Pancreas (tissue), 10 donors: ENCODE results near the gene HOXD10. TPM values are rescaled to one million over a fixed set of nuclear protein-coding genes. Genes with fewer than 3 reads are reported as not detected.
A peak's percentile ranks its signal among the peaks of the same experiment; 100 is the strongest.

Source experiments
- ATAC-seq, 4 donors: fragments of 200-7000 bp; cut with Tn5 transposase; one replicate each; pipeline versions ENCODE4 v1.8.0 to v1.9.1; 2020; ENCODE audit warnings: mild to moderate bottlenecking in 4 of 4, moderate library complexity in 4 of 4
- DNase-seq, 6 donors: peaks; one replicate each; pipeline ENCODE4 v3.0.0-alpha.2; 2020
- FAIRE-seq: peaks from 2 replicates; lab custom pipeline; 2012; peaks lifted over from hg19 to GRCh38; lab: Jason Lieb, UNC
- H3K27ac ChIP-seq, 4 donors: fragments of 200-600 bp; sonication (generic); 1 replicate in 3 of 4; 2 replicates in 1 of 4; pipeline versions ENCODE4 v1.5.0 to v1.8.0; 2020
- H3K27me3 ChIP-seq, 4 donors: fragments of 200-600 bp; one replicate each; pipeline ENCODE4 v1.8.0; 2021
- H3K36me3 ChIP-seq, 3 donors: fragments of 200-600 bp; sonication (generic) in 1 of 3; one replicate each; pipeline versions ENCODE4 v1.5.0 to v1.8.0; 2020 to 2021
- H3K4me1 ChIP-seq, 3 donors: fragments of 200-600 bp; one replicate each; pipeline ENCODE4 v1.8.0; 2021
- H3K4me3 ChIP-seq, 4 donors: fragments of 200-600 bp; sonication (generic) in 2 of 4; one replicate each; pipeline versions ENCODE4 v1.5.0 to v1.8.0; 2020 to 2021
- H3K9me3 ChIP-seq, 4 donors: fragments of 200-600 bp; one replicate each; pipeline ENCODE4 v1.8.0; 2021
- CTCF ChIP-seq, 4 donors: fragments of 200-600 bp; sonication (generic) in 3 of 4; IDR thresholded peaks; one replicate each; pipeline versions ENCODE4 v1.5.0 to v1.8.0; 2021; ENCODE audit warnings: antibody characterized with exemption in 4 of 4
- WGBS, 2 donors: extraction: QIAGEN DNeasy Blood & Tissue Kit; methylation state at CpG; one replicate each; pipeline ENCODE4 v1.1.7; 2013; 5-methylcytosine and 5-hydroxymethylcytosine counted together
- intact Hi-C, 3 donors: fragments of 100-400 bp; cut with DNase I; formaldehyde crosslinking; loops; one replicate each; pipeline versions ENCODE4 v1.11.1 to v1.14.2; 2022
- polyA plus RNA-seq, 2 donors: library from polyadenylated mRNA; stranded (reverse); fragments of 200-250 nt; gene quantifications; one replicate each; pipeline ENCODE4 v1.2.3, GENCODE V29; 2013
- total RNA-seq, 6 donors: library from RNA; stranded (reverse); fragmentation: NEBNext Ultra II Directional in 4 of 6; extraction: Animal tissue kit (Norgen Biotek cat#: 25700) in 4 of 6; gene quantifications; one replicate each; pipeline versions ENCODE4 v1.2.1 to v1.2.4, GENCODE V29; 2021 to 2023
- donor health status: healthy with polysubstance abuse.
- donor health status: DM: no; HTN: no; CAD: no; lungs with moderate emphysema.
- donor health status: DM: no; HTN: no; CAD: no.
- donor health status: control.
- donor health status: control.
- donor health status: Bipolar disorder and iron deficiency.
- donor health status: DM: yes; HTN: yes; CAD: no.
- donor health status: DM: no; HTN: no; CAD: no.
- donor health status: DM: no; HTN: no; CAD: no.
- donor health status: DM: yes; HTN: yes; CAD: no.

HOXD10 gene
- total and polyA plus RNA-seq, 8 donors, result not detected

GRCh38 chr2:176122683-176123410 is 6.3 kb downstream of the HOXD10 start, which contains the start of gene HOXD9:
TSS of gene HOXD9 (plus strand) at chr2:176122719. CDS start at chr2:176122769, 50 bp downstream.
- WGBS, 2 donors, result 4 to 5% methylated on average over 39 to 84 of the region's 84 CpGs
- H3K27ac ChIP-seq, result no peak within 1 kb of the TSS

GRCh38 chr2:176123411-176124109 is 7.0 kb downstream of the HOXD10 start:
- Histone ChIP-seq H3K4me1 (peaks cover 0 to 5% (median 0%) of the 10 kb centered on the region in 3 donors), H3K27ac (no peak overlapping the region), H3K9me3 (no peaks in the 10 kb centered on the region), H3K27me3 (peaks cover 0 to 91% (median 39%) of the 10 kb centered on the region in 4 donors), H3K4me3 (peak overlapping the region in 1 of 4 donors; percentile 43), H3K36me3 (no peaks in the 10 kb centered on the region)
- TF ChIP-seq CTCF (IDR thresholded peaks at IDR 0.05), result no peak
- ATAC-seq (no peak), DNase-seq (no peak), FAIRE-seq (no peak)
- WGBS, 2 donors, result 5 to 7% methylated on average over 40 of the region's 40 CpGs
- intact Hi-C loops, result loop anchor here in 2 of 3 donors (10.0 kb wide), 3 partner anchors 521 to 1021 kb away; no protein-coding TSS in a partner anchor

More at GRCh38 chr2:176122683-176123410, 6.3 kb downstream of the HOXD10 start, which contains the start of gene HOXD9:
- intact Hi-C loops, result loop anchor here in 2 of 3 donors (10.0 kb wide), 3 partner anchors 522 to 1022 kb away; no protein-coding TSS in a partner anchor
- TF ChIP-seq CTCF (IDR thresholded peaks at IDR 0.05), result no peak
- peaks cover 0 to 5% (median 0%) of the 10 kb centered on the region in 3 donors for H3K4me1 ChIP-seq
- no peak for FAIRE-seq
- DNase-seq, result peak in 2 of 6 donors; percentile 67 to 83
- no peaks in the 10 kb centered on the region for H3K36me3 ChIP-seq
- ATAC-seq, result peak in 3 of 4 donors; percentile 25 to 59 (median 57)
- peaks cover 0 to 91% (median 37%) of the 10 kb centered on the region in 4 donors for H3K27me3 ChIP-seq
- H3K9me3 ChIP-seq, result no peaks in the 10 kb centered on the region
- peak within 1 kb of the TSS in 3 of 4 donors; percentile 0 to 43 (median 10) for H3K4me3 ChIP-seq

GRCh38 chr2:176124110-176124946 is 7.8 kb downstream of the HOXD10 start:
- TF ChIP-seq CTCF (IDR thresholded peaks at IDR 0.05), result no peak
- no peaks in the 10 kb centered on the region for H3K36me3 ChIP-seq
- H3K27ac ChIP-seq, result no peak overlapping the region
- no peak overlapping the region for H3K4me3 ChIP-seq
- peaks cover 0 to 5% (median 0%) of the 10 kb centered on the region in 3 donors for H3K4me1 ChIP-seq
- peaks cover 0 to 91% (median 38%) of the 10 kb centered on the region in 4 donors for H3K27me3 ChIP-seq
- no peak for ATAC-seq
- DNase-seq, result no peak
- 7 to 9% methylated on average over 34 of the region's 34 CpGs for WGBS, 2 donors
- intact Hi-C loops, result loop anchor here in 2 of 3 donors (10.0 kb wide), 3 partner anchors 520 to 1020 kb away; no protein-coding TSS in a partner anchor
- no peak for FAIRE-seq
- H3K9me3 ChIP-seq, result no peaks in the 10 kb centered on the region

- H3K4me3 ChIP-seq, result no peak overlapping the region
- H3K27me3 ChIP-seq, result peaks cover 0 to 84% (median 37%) of the 10 kb centered on the region in 4 donors
- peaks cover 0 to 5% (median 0%) of the 10 kb centered on the region in 3 donors for H3K4me1 ChIP-seq
- 16 to 17% methylated on average over 9 of the region's 9 CpGs for WGBS, 2 donors
- no peak for DNase-seq
- no peak for FAIRE-seq
- ATAC-seq, result no peak
- TF ChIP-seq CTCF (IDR thresholded peaks at IDR 0.05), result no peak
- intact Hi-C loops, result loop anchor here in 2 of 3 donors (5.0 to 10.0 kb wide), 4 partner anchors 512 to 1020 kb away; no protein-coding TSS in a partner anchor
- H3K36me3 ChIP-seq, result no peaks in the 10 kb centered on the region
- H3K9me3 ChIP-seq, result no peaks in the 10 kb centered on the region
- H3K27ac ChIP-seq, result no peak overlapping the region
These were observed 8.6 kb downstream of the HOXD10 start for GRCh38 chr2:176124947-176125771.
